B cell (primary cell): ENCODE results near the gene FAM131B. TPM values are rescaled to one million over a fixed set of nuclear protein-coding genes. Genes with fewer than 3 reads are reported as not detected.

Experiments
- ATAC-seq: fragments of 200-7000 bp; cut with Tn5 transposase; one replicate; pipeline ENCODE4 v1.10.0; 2021; ENCODE audit warnings: low read depth, mild to moderate bottlenecking, moderate number of reproducible peaks, moderate library complexity
- CTCF ChIA-PET: fragments of 350-600 bp; sonication (Branson Sonifier 250); formaldehyde crosslinking; loops from one replicate; lab custom pipeline; 2021; ENCODE audit warnings: antibody characterized with exemption, inconsistent platforms; lab: Charles Lee
- POLR2A ChIA-PET: fragments of 350-600 bp; sonication (Branson Sonifier 250); formaldehyde crosslinking; loops from one replicate; lab custom pipeline; 2021; ENCODE audit warnings: antibody characterized with exemption; lab: Charles Lee
- DNase-seq: peaks from one replicate; pipeline ENCODE4 v3.0.0; 2013
- H2AFZ ChIP-seq: 2 replicates; pipeline ENCODE4 v1.6.1; 2012; ENCODE audit warnings: mild to moderate bottlenecking, low read depth, low read length; ENCODE audit not compliant: insufficient read depth, poor library complexity, severe bottlenecking
- H3K27ac ChIP-seq, 2 donors: 1 replicate in 1 of 2; 2 replicates in 1 of 2; pipeline ENCODE4 v1.5.1; 2012 to 2013; ENCODE audit warnings: low read length in 2 of 2, mild to moderate bottlenecking in 2 of 2, moderate library complexity in 1 of 2
- H3K27me3 ChIP-seq, 4 experiments: fragments of 200-600 bp in 1 of 4; sonication (generic) in 1 of 4; replicated peaks in 1 of 4; 1 replicate in 2 of 4; 2 replicates in 2 of 4; pipeline versions ENCODE4 v1.6.1 to v1.7.0; 2013 to 2016; ENCODE audit warnings: low read length in 3 of 4, mild to moderate bottlenecking in 2 of 4, mixed read lengths in 1 of 4, moderate library complexity in 1 of 4; ENCODE audit not compliant: insufficient read depth in 4 of 4, control insufficient read depth in 3 of 4; ENCODE audit errors: control extremely low read depth in 1 of 4
- H3K36me3 ChIP-seq, 2 experiments: replicated peaks in 1 of 2; 1 replicate in 1 of 2; 2 replicates in 1 of 2; pipeline versions ENCODE4 v1.6.1 to v1.7.1; 2013; ENCODE audit warnings: low read length in 1 of 2; ENCODE audit not compliant: insufficient read depth in 2 of 2, control insufficient read depth in 1 of 2; ENCODE audit errors: control extremely low read depth in 1 of 2, extremely low read depth in 1 of 2
- H3K4me1 ChIP-seq, 2 donors: fragments of 200-600 bp in 1 of 2; sonication (generic) in 1 of 2; 1 replicate in 1 of 2; 2 replicates in 1 of 2; pipeline versions ENCODE4 v1.5.1 to v1.6.1; 2013 to 2017; ENCODE audit warnings: low read length in 2 of 2; ENCODE audit not compliant: control insufficient read depth in 2 of 2, insufficient read depth in 2 of 2
- H3K4me2 ChIP-seq: replicated peaks from 2 replicates; pipeline ENCODE3; 2012; ENCODE audit warnings: mild to moderate bottlenecking, low read depth, low read length; ENCODE audit not compliant: poor library complexity, severe bottlenecking
- H3K4me3 ChIP-seq, 5 experiments: fragments of 200-600 bp in 1 of 5; sonication (generic) in 1 of 5; 1 replicate in 3 of 5; 2 replicates in 2 of 5; pipeline versions ENCODE4 v1.5.1 to v1.7.0; 2011 to 2016; ENCODE audit warnings: low read length in 4 of 5, mild to moderate bottlenecking in 4 of 5, low read depth in 2 of 5, control low read depth in 1 of 5, moderate library complexity in 1 of 5; ENCODE audit not compliant: insufficient read depth in 1 of 5; ENCODE audit errors: control extremely low read depth in 1 of 5, extremely low read depth in 1 of 5
- H3K79me2 ChIP-seq: fragments of 200-600 bp; sonication (generic); one replicate; pipeline ENCODE4 v1.6.0; 2016; ENCODE audit warnings: low read length; ENCODE audit not compliant: control insufficient read depth, insufficient read depth
- H3K9ac ChIP-seq: fragments of 200-600 bp; sonication (generic); 2 replicates; pipeline ENCODE4 v1.6.1; 2017; ENCODE audit warnings: mild to moderate bottlenecking, low read length, moderate library complexity
- H3K9me3 ChIP-seq, 3 donors: one replicate each; pipeline versions ENCODE4 v1.6.1 to v1.7.1; 2013; ENCODE audit warnings: low read length in 2 of 3; ENCODE audit not compliant: control insufficient read depth in 2 of 3, insufficient read depth in 1 of 3; ENCODE audit errors: control extremely low read depth in 1 of 3
- H4K20me1 ChIP-seq: 2 replicates; pipeline ENCODE4 v1.6.0; 2012; ENCODE audit warnings: mild to moderate bottlenecking, low read length; ENCODE audit not compliant: insufficient read depth, control insufficient read depth, poor library complexity, severe bottlenecking
- H3K27ac Mint-ChIP-seq: one replicate; pipeline ENCODE4 v1.8.0; 2021; ENCODE audit warnings: mixed read lengths
- H3K27me3 Mint-ChIP-seq: one replicate; pipeline ENCODE4 v1.8.0; 2021; ENCODE audit warnings: mixed read lengths
- H3K4me1 Mint-ChIP-seq: one replicate; pipeline ENCODE4 v1.8.0; 2021; ENCODE audit warnings: mixed read lengths
- H3K4me3 Mint-ChIP-seq: one replicate; pipeline ENCODE4 v1.8.0; 2021; ENCODE audit warnings: mixed read lengths
- H3K9me3 Mint-ChIP-seq: one replicate; pipeline ENCODE4 v1.8.0; 2022; ENCODE audit warnings: mixed read lengths; ENCODE audit not compliant: insufficient read depth
- CTCF ChIP-seq: fragments of 200-600 bp; IDR thresholded peaks from one replicate; pipeline ENCODE4 v1.8.0; 2022; ENCODE audit warnings: antibody characterized with exemption, mild to moderate bottlenecking
- EZH2 ChIP-seq: IDR thresholded peaks from 2 replicates; pipeline ENCODE4 v1.6.1; 2012; ENCODE audit warnings: borderline replicate concordance, low read depth, mild to moderate bottlenecking, moderate library complexity, low read length; ENCODE audit not compliant: insufficient read depth, poor library complexity, severe bottlenecking
- WGBS: methylation state at CpG from one replicate; pipeline ENCODE4 v1.1.5; 2013; ENCODE audit warnings: missing lambda C conversion rate; ENCODE audit not compliant: insufficient coverage; 5-methylcytosine and 5-hydroxymethylcytosine counted together
- intact Hi-C: fragments of 100-400 bp; cut with micrococcal nuclease; formaldehyde crosslinking; loops from one replicate; pipeline ENCODE4 v1.10.0; 2022
- polyA plus RNA-seq: library from polyadenylated mRNA; depleted of rRNA; stranded (reverse); fragments of >200 nt; gene quantifications from 2 replicates; pipeline ENCODE4 v1.2.3, GENCODE V29; 2012
- total RNA-seq, 2 donors: library from RNA; stranded (reverse); fragments of 120-200 nt in 1 of 2; gene quantifications; 1 replicate in 1 of 2; 2 replicates in 1 of 2; pipeline versions ENCODE4 v1.2.3 to v1.2.4, GENCODE V29; 2013 to 2022

The FAM131B gene
- total and polyA plus RNA-seq, 2 donors (not counting 1 experiment from before 2014, with no cell fraction given): 0.05 TPM; not detected in 1

GRCh38 chr7:143380646-143381426 lies 18.3 kb upstream of the FAM131B start, which contains the start of gene ZYX:
ZYX (plus strand) TSS chr7:143381345; CDS start chr7:143381572, 227 bp downstream.
- peaks cover 4% of the 10 kb centered on the region for H3K79me2 ChIP-seq
- H3K9ac ChIP-seq: peak within 1 kb of the TSS; percentile 99
- peak within 1 kb of the TSS; percentile 92 for H3K4me3 Mint-ChIP-seq
- DNase-seq: peak; percentile 86
- peak; percentile 77 for ATAC-seq
- CTCF ChIA-PET: interaction anchor here (0.6 to 3.1 kb wide), 20 partner anchors 8 to 747 kb away, joined by 3 to 28 read pairs (median 4); partner anchors contain the start of genes CASP2 and EPHA1
- H3K4me1 Mint-ChIP-seq: peaks cover 22% of the 10 kb centered on the region
- H3K4me2 ChIP-seq: peak within 1 kb of the TSS; percentile 99
- peaks cover 40 to 53% of the 10 kb centered on the region in 2 donors for H3K4me1 ChIP-seq
- H2AFZ ChIP-seq: peak within 1 kb of the TSS; percentile 97
- TF ChIP-seq CTCF: no peak
- WGBS: under 1% methylated on average over 61 of the region's 72 CpGs
- H3K27ac ChIP-seq: peak within 1 kb of the TSS; percentile 87 to 89
- no peaks in the 10 kb centered on the region for H3K9me3 Mint-ChIP-seq
- H3K27ac Mint-ChIP-seq: peak within 1 kb of the TSS; percentile 93
- no peaks in the 10 kb centered on the region for H3K9me3 ChIP-seq
- peak within 1 kb of the TSS; percentile 22 to 99 (median 90) for H3K4me3 ChIP-seq
- POLR2A ChIA-PET: interaction anchor here (0.7 to 1.3 kb wide), 3 partner anchors 20 to 94 kb away, joined by 4 to 6 read pairs (median 5); partner anchors contain the start of gene EPHA1
- H3K27me3 Mint-ChIP-seq: no peaks in the 10 kb centered on the region
- no peaks in the 10 kb centered on the region for H4K20me1 ChIP-seq
- no peaks in the 10 kb centered on the region for H3K27me3 ChIP-seq
- H3K36me3 ChIP-seq: no peaks in the 10 kb centered on the region
- intact Hi-C loops: loop anchor here (1.0 to 5.0 kb wide), 9 partner anchors 18 to 574 kb away; partner anchors contain the start of genes CASP2, EPHA1, FAM131B and GSTK1

GRCh38 chr7:143380260-143380645 lies 17.7 kb upstream of the FAM131B start:
- peaks cover 43 to 53% of the 10 kb centered on the region in 2 donors for H3K4me1 ChIP-seq
- TF ChIP-seq CTCF (peak; percentile 85), EZH2 (no peak)
- ChIA-PET CTCF (interaction anchor here (0.6 to 3.1 kb wide), 21 partner anchors 8 to 748 kb away, joined by 3 to 28 read pairs (median 4); partner anchors contain the start of genes CASP2, EPHA1 and GSTK1), POLR2A (interaction anchor here (0.5 to 0.7 kb wide), 3 partner anchors 11 to 28 kb away, joined by 3 to 6 read pairs (median 4); partner anchors contain the start of gene EPHA1)
- peak overlapping the region; percentile 93 for H3K27ac Mint-ChIP-seq
- H3K27me3 Mint-ChIP-seq: no peaks in the 10 kb centered on the region
- peak overlapping the region; percentile 1 to 99 (median 90) for H3K4me3 ChIP-seq
- H3K9me3 Mint-ChIP-seq: no peaks in the 10 kb centered on the region
- no peaks in the 10 kb centered on the region for H4K20me1 ChIP-seq
- peak overlapping the region; percentile 99 for H3K4me2 ChIP-seq
- intact Hi-C loops: loop anchor here (1.0 to 5.0 kb wide), 7 partner anchors 17 to 573 kb away; partner anchors contain the start of genes CASP2, EPHA1, FAM131B and GSTK1
- peaks cover 28% of the 10 kb centered on the region for H3K4me1 Mint-ChIP-seq
- H3K27ac ChIP-seq: peak overlapping the region; percentile 87 to 89
- no peaks in the 10 kb centered on the region for H3K36me3 ChIP-seq
- under 1% methylated on average over 35 of the region's 35 CpGs for WGBS
- H3K27me3 ChIP-seq: no peaks in the 10 kb centered on the region
- peak overlapping the region; percentile 99 for H3K9ac ChIP-seq
- H3K79me2 ChIP-seq: peaks cover 4% of the 10 kb centered on the region
- peak; percentile 55 for ATAC-seq
- H3K9me3 ChIP-seq: no peaks in the 10 kb centered on the region
- DNase-seq: peak; percentile 92
- peak overlapping the region; percentile 92 for H3K4me3 Mint-ChIP-seq
- peak overlapping the region; percentile 97 for H2AFZ ChIP-seq
